ENCODE measurements around the gene AOX1.
"Not testable (repeated sequence)": the region's sequence is repeated elsewhere in the genome, so short reads cannot be mapped to it uniquely, and the experiment has no call there.

The AOX1 gene

DNA sequence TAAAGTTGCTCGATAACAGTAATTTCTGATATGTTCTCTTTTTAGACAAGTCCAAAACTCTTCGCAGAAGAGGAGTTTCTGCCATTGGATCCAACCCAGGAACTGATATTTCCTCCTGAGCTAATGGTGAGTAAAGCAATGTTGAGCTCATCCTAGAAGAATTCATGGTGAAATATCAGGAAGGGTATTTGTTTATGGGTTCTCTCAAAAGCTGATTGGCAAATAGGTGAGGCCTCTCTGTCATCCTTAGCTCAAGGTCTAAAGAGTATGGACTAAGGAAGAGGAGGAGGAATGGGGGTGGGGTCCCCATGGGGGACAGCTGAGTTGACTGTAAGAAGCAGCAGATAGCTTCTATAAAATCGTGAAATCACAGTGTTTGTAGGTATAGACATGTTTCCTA lies 18.2 kb downstream of the AOX1 start:
- no peak for FAIRE-seq

DNA sequence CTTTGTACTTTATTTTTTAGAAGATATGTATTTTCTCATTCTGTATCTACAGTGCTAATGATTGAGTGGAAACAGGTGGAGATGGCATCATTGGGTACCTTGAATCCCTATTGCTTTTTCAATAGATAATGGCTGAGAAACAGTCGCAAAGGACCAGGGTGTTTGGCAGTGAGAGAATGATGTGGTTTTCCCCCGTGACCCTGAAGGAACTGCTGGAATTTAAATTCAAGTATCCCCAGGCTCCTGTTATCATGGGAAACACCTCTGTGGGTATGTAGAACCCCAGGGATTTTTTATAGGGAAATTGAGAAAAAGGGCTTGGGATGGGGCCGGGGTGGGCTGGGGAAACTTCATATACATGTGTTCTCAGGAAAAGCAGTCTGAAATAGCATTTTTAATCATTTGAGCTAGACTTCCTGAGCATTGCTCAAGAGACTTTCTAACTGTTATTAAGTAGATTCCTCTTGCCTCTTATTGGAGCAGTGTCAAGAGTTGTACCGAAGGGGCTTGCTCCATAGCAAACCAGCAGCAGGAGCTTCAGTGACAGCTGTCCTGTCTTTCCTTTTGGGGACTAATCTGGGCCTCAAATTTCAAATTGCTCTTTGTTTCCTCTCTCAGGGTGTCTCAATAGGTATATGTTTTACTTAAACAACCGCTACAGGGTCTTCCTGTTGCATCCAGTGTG lies 18.9 kb downstream of the AOX1 start:
- no peak for FAIRE-seq

DNA sequence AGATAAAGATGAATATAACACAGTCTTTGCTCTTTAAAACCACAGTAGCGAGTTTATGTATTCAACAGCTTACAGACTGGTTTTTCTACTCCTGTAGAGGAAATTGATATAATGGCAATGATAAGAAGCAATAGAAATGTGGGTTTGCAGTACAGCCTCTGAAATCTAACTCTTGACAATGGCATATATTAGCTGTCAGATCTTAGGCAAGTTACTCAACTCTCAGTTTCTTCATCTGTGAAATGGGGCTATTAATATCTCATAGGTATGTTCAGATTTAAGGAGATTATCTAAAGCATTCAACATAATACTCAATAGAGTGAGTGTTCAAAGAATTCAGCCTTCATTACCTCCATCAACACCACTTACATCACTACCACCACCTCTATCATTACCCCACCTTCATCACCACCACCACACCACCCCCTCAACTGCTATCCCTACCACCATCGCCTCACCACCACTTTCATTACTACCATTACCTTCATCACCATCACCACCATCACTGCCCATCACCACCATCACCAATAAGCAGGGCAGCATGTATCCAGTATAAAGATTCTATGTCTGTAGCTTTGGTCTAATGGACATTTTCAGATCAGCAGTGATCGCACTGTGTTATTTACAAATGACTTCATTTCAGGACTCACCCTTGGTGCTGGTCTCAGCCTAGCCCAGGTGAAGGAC lies 22.7 kb downstream of the AOX1 start:
- FAIRE-seq, result no peak

GRCh38 chr2:200609028-200609614 lies 23.3 kb downstream of the AOX1 start:
- FAIRE-seq, result no peak

- FAIRE-seq, result not testable (repeated sequence)
These were observed 24.4 kb downstream of the AOX1 start for GRCh38 chr2:200610217-200610616.

GRCh38 chr2:200613692-200614091 lies 27.9 kb downstream of the AOX1 start:
- no peak for FAIRE-seq

GRCh38 chr2:200614249-200614648 lies 28.4 kb downstream of the AOX1 start:
- FAIRE-seq, result no peak

GRCh38 chr2:200615247-200615646 lies 29.4 kb downstream of the AOX1 start:
- no peak for FAIRE-seq

DNA sequence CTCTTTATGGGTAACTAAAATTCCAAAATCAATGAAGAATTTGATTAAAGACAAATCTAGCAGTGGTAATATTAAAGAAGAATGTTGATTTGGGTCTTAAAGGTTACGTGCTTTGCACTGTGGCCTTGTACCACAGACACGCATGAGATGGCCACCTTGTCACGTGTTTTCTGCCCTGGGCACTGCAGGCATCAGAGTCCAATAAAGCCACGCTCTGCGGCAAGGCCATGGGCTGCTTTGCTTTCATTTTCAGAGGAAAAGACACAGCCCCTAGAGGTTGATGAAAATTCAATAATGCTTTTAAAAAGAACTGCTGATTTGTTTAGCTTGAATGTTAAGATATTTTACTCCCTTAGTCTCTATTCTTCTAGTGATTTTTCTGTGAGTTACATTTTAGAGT lies 30.4 kb downstream of the AOX1 start:
- no peak for FAIRE-seq

DNA sequence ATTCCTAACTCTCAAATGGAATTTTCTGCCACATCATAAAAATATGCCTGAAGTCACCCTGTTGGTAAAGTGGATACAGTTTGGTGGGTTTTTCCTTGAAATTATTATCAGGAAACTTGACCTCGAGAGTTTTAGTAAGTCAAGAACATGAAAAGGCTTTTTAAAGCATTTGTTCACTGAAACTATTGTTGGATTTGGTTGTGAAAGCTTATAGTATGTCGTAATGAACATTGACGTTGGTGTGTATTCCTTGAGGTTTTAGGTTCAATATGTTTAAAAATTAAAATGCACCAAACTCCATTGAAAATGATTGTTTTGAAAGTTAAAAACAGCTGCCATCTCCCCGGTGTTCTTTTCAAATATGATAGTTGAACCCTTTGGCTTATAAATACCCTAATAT lies 30.8 kb downstream of the AOX1 start:
- no peak for FAIRE-seq

- FAIRE-seq, result no peak
These were observed 31.6 kb downstream of the AOX1 start for GRCh38 chr2:200617156-200618053.

DNA sequence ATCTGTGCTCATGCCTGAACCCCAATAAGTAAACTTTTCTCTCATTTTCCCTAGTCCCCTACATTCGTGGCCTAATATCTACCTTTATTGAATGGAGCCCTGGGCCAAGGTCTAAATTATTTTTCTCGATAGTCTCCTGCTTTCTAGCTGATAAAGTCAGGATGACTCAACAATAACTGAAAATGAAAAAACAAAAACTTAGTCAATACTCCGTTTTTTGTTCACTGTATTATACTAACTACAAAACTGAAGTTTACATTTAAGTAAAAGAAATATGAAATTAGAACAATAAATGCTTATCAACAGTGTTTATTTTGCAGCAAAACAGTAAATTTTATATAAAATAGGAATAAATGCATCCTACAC lies 32.2 kb downstream of the AOX1 start:
- no peak for FAIRE-seq

- no peak for FAIRE-seq
These were observed 32.8 kb downstream of the AOX1 start for GRCh38 chr2:200618590-200619021.

- no peak for FAIRE-seq
These were observed 33.5 kb downstream of the AOX1 start for GRCh38 chr2:200619279-200619678.

DNA sequence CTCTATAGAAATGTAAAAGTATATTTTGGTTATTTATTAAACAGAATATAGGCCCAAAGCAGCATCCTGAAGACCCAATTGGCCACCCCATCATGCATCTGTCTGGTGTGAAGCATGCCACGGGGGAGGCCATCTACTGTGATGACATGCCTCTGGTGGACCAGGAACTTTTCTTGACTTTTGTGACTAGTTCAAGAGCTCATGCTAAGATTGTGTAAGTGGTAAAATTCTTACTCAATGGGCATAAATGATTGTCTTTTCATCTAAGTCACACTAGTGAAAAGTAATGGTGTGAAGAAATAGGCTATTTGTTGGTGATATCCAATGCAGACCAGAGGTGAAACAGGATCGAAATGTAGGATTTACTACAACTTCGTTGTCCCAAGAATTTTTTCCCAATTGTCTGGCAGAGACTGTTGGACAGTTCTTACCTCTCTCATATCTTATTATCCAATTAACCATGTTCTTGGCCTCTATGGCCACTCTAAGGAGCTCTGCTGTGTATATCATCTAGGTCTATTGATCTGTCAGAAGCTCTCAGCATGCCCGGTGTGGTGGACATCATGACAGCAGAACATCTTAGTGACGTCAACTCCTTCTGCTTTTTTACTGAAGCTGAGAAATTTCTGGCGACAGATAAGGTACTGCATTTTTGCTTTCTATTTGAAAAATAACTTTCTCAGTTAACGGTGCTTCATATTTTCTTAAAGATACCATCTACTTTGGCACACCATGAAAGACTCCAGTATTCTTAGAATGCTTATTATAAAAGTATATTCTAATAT lies 35.0 kb downstream of the AOX1 start:
- no peak for FAIRE-seq

DNA sequence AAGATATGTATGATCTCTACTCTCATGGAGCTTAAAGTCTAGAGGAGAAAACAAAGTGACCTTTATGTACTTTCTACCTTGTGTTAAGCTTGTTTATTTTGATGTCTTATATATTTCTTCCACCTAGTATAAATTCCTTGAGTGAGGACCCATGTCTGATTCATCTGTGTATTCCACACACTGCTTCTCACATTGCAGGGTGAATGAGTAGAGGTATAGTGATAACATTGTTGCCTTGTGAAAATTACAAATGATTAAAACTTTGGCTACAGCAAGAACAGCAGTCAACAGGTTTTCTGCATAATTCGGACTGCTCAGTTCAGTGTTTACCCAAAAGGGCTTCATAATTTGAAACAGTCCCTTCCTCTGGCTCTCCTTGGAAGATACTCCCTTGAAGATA lies 36.3 kb downstream of the AOX1 start:
- FAIRE-seq, result no peak

DNA sequence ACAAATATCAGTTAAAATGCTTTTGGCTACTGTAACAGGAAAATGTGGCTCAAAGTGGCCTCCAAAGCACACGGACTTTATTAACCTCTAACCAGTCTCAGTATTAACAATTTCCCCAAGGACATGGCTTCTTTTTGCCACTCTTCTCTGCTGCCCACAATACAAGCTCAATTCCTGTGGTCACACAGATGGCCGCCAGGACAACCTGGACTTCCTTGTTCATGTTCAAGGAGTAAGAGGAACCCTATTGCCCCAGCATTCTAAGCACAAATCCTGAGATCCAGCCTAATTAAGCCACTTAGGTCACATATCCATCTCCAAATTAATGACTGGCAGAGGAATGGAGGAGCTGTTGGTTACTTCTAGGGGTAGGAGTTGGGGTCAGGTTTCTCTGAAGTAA lies 38.2 kb downstream of the AOX1 start:
- FAIRE-seq, result no peak

DNA sequence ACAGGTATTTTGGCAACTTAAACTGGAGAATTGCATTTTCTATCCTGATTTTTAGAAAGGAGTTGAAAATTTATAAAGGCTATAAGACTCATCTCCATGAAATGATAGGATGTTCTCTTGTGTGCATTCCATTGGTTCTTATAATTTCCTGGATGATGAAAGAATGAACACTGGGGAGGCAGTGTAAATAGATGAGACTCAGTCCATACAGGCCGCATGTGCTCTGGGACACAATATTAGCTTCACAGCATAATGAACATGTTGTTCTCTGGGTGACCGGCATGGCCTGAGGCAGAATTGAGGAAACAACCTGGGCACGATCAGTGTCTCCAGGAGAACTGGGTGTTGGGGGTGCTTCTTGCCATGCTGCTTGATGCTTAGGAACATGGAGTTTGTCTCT lies 38.8 kb downstream of the AOX1 start:
- no peak for FAIRE-seq

DNA sequence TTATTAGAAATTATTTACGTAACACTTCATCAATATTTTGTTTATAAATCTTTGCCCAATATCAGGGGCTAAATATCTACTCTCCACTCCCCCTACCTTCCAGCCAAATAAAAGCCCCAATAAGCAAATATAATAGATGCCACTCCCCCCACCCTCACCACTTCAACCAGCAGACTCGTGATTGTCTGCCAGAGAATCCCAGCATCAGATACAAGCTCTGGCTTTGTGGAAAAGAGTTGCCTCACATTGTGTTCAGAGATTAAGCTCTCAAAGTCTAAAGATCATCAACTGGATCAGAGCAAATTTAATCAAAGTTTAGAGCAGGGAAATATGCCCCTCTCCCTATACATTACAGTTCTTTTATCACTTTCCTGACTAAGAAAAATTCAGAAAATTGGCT lies 39.5 kb downstream of the AOX1 start:
- FAIRE-seq, result no peak

GRCh38 chr2:200625958-200626363 lies 40.1 kb downstream of the AOX1 start:
- FAIRE-seq, result no peak

- no peak for FAIRE-seq
These were observed 41.4 kb downstream of the AOX1 start for GRCh38 chr2:200627110-200627770.

GRCh38 chr2:200628461-200628860 lies 42.6 kb downstream of the AOX1 start:
- not testable (repeated sequence) for FAIRE-seq

Data from colon (tissue), 2 donors.